HG02678 (cell line): Measurements from ENCODE around the gene ZNF335.
"Not testable (repeated sequence)": the region's sequence is repeated elsewhere in the genome, so short reads cannot be mapped to it uniquely, and the experiment has no call there.

ENCODE experiments used
- ATAC-seq: cut with Tn5 transposase; IDR thresholded peaks from one replicate; pipeline ENCODE4 v1.9.1; 2021; ENCODE audit warnings: mild to moderate bottlenecking, moderate library complexity; ENCODE audit not compliant: unreplicated experiment

ZNF335 gene

GRCh38 chr20:45971425-45971674 is 653 bp downstream of the ZNF335 start:
- no peak for ATAC-seq

- ATAC-seq: no peak
Observed at GRCh38 chr20:45970646-45971424, 1.2 kb downstream of the ZNF335 start.

- no peak for ATAC-seq
Observed at GRCh38 chr20:45969712-45970634, 2.0 kb downstream of the ZNF335 start.

GRCh38 chr20:45968801-45969711 is 2.9 kb downstream of the ZNF335 start:
- no peak for ATAC-seq

GRCh38 chr20:45968081-45968671 is 3.8 kb downstream of the ZNF335 start:
- no peak for ATAC-seq

GRCh38 chr20:45967551-45968080 is 4.4 kb downstream of the ZNF335 start:
- no peak for ATAC-seq

GRCh38 chr20:45965169-45966002 is 6.6 kb downstream of the ZNF335 start:
- no peak for ATAC-seq

GRCh38 chr20:45964006-45964400 is 8.0 kb downstream of the ZNF335 start:
- ATAC-seq: no peak

- no peak for ATAC-seq
Observed at GRCh38 chr20:45963059-45964005, 8.7 kb downstream of the ZNF335 start.

GRCh38 chr20:45962031-45962755 is 9.8 kb downstream of the ZNF335 start:
- ATAC-seq: no peak

- ATAC-seq: no peak
Observed at GRCh38 chr20:45959956-45960630, 11.9 kb downstream of the ZNF335 start.

- no peak for ATAC-seq
Observed at GRCh38 chr20:45959126-45959525, 12.9 kb downstream of the ZNF335 start.

- ATAC-seq: no peak
Observed at GRCh38 chr20:45958593-45958992, 13.4 kb downstream of the ZNF335 start.

GRCh38 chr20:45957021-45957941 is 14.7 kb downstream of the ZNF335 start:
- no peak for ATAC-seq

GRCh38 chr20:45956326-45956725 is 15.7 kb downstream of the ZNF335 start:
- ATAC-seq: not testable (repeated sequence)

- ATAC-seq: no peak
Observed at GRCh38 chr20:45953672-45954071, 18.3 kb downstream of the ZNF335 start.
